OCI-LY7 (cell line): ENCODE measurements around the gene DEPP1. TPM values are rescaled to one million over a fixed set of nuclear protein-coding genes. Genes with fewer than 3 reads are reported as not detected.

ENCODE experiments used
- BruUV-seq: library from RNA; stranded (reverse); fragments of 400-500 nt; replicated peaks from 2 replicates; lab custom pipeline; 2021; lab: Mats Ljungman, UMichigan
- CTCF ChIA-PET: fragments of 300-600 bp; sonication (Branson Sonifier 250); formaldehyde crosslinking; loops from one replicate; lab custom pipeline; 2022; ENCODE audit warnings: antibody characterized with exemption; ENCODE audit not compliant: unreplicated experiment; lab: Charles Lee
- POLR2A ChIA-PET: fragments of 300-600 bp; sonication (Branson Sonifier 250); formaldehyde crosslinking; loops from one replicate; lab custom pipeline; 2022; ENCODE audit warnings: antibody characterized with exemption; lab: Charles Lee
- DNase-seq: peaks from one replicate; pipeline ENCODE4 v3.0.0-alpha.2; 2015; ENCODE audit warnings: low spot score
- H2AFZ ChIP-seq: fragments of 200-600 bp; sonication (generic), shearing (Covaris generic); 2 replicates; pipeline ENCODE4 v1.6.1; 2014; ENCODE audit warnings: mild to moderate bottlenecking, antibody characterized with exemption, low read length, moderate library complexity
- H3K27ac ChIP-seq: fragments of 200-600 bp; sonication (generic); 2 replicates; pipeline ENCODE4 v1.5.1; 2014; ENCODE audit warnings: mixed run types, low read depth, mild to moderate bottlenecking, moderate library complexity, low read length, inconsistent platforms; ENCODE audit not compliant: poor library complexity, severe bottlenecking
- H3K36me3 ChIP-seq: fragments of 200-600 bp; sonication (generic); 2 replicates; pipeline ENCODE4 v1.6.1; 2014; ENCODE audit warnings: mild to moderate bottlenecking, antibody characterized with exemption, low read length, moderate library complexity, mixed read lengths; ENCODE audit not compliant: insufficient read depth
- H3K4me1 ChIP-seq: fragments of 200-600 bp; sonication (generic); 2 replicates; pipeline ENCODE4 v1.5.1; 2014; ENCODE audit warnings: mild to moderate bottlenecking, low read length; ENCODE audit not compliant: insufficient read depth, poor library complexity, severe bottlenecking
- H3K4me2 ChIP-seq: fragments of 200-600 bp; sonication (generic); 2 replicates; pipeline ENCODE4 v1.6.1; 2014; ENCODE audit warnings: mild to moderate bottlenecking, low read length
- H3K4me3 ChIP-seq: fragments of 200-600 bp; sonication (generic); 2 replicates; pipeline ENCODE4 v1.5.1; 2014; ENCODE audit warnings: mild to moderate bottlenecking, low read depth, low read length; ENCODE audit not compliant: poor library complexity, severe bottlenecking
- H3K79me2 ChIP-seq: fragments of 200-600 bp; sonication (generic); 2 replicates; pipeline ENCODE4 v1.6.1; 2016; ENCODE audit warnings: low read depth, mild to moderate bottlenecking, low read length, moderate library complexity, mixed read lengths; ENCODE audit not compliant: insufficient read depth
- H3K9me2 ChIP-seq: fragments of 200-600 bp; sonication (generic); 2 replicates; pipeline ENCODE4 v1.6.1; 2016; ENCODE audit warnings: mild to moderate bottlenecking, low read length, mixed read lengths; ENCODE audit not compliant: insufficient read depth
- H3K9me3 ChIP-seq: fragments of 200-600 bp; sonication (generic); 2 replicates; pipeline ENCODE4 v1.6.1; 2014; ENCODE audit warnings: mild to moderate bottlenecking, mixed run types, low read length, mixed read lengths
- H4K20me1 ChIP-seq: fragments of 200-600 bp; sonication (generic); 2 replicates; pipeline ENCODE4 v1.6.1; 2014; ENCODE audit warnings: mild to moderate bottlenecking, antibody characterized with exemption, low read length, moderate library complexity, mixed read lengths; ENCODE audit not compliant: insufficient read depth
- EZH2phosphoT487 ChIP-seq: fragments of 200-600 bp; sonication (generic); IDR thresholded peaks from 2 replicates; pipeline ENCODE4 v1.6.1; 2018; ENCODE audit warnings: low read depth, borderline replicate concordance, mild to moderate bottlenecking, mixed run types, antibody characterized with exemption, low read length, moderate library complexity, mixed read lengths
- intact Hi-C: fragments of 100-400 bp; cut with micrococcal nuclease; formaldehyde crosslinking; loops from one replicate; pipeline ENCODE4 v1.10.0; 2022; ENCODE audit not compliant: unreplicated experiment
- total RNA-seq, 2 experiments: library from RNA; depleted of rRNA in 1 of 2; stranded (reverse); fragments of >200 nt in 1 of 2; shearing (Covaris generic) in 1 of 2; gene quantifications; 2 replicates each; pipeline ENCODE4 v1.2.3, GENCODE V29; 2014 to 2022
- TF ChIP-seq, protein P1 (sequence below): fragments of 200-600 bp; sonication (generic); conservative IDR thresholded peaks from 2 replicates; pipeline ENCODE4 v1.5.1; 2014; ENCODE audit warnings: mild to moderate bottlenecking, antibody characterized with exemption, low read length, moderate library complexity, mixed read lengths

Gene DEPP1
- total RNA-seq, 2 experiments from 2014 or later: 0.09 TPM; not detected in 1

- H3K4me3 ChIP-seq: peak overlapping the region; percentile 24
- H3K9me3 ChIP-seq: no peaks in the 10 kb centered on the region
- intact Hi-C loops: no loop called here
- no peaks in the 10 kb centered on the region for H3K36me3 ChIP-seq
- H3K4me2 ChIP-seq: peak overlapping the region; percentile 49
- H3K79me2 ChIP-seq: no peaks in the 10 kb centered on the region
- peak overlapping the region; percentile 88 for H2AFZ ChIP-seq
- no peaks in the 10 kb centered on the region for H4K20me1 ChIP-seq
- peaks cover 65% of the 10 kb centered on the region for H3K4me1 ChIP-seq
- DNase-seq: no peak
- no TSS peak for BruUV-seq
- POLR2A ChIA-PET: interaction anchor here (0.9 to 1.1 kb wide), 2 partner anchors 34 to 37 kb away, joined by 3 read pairs; no protein-coding TSS in a partner anchor
- TF ChIP-seq, protein P1, sequence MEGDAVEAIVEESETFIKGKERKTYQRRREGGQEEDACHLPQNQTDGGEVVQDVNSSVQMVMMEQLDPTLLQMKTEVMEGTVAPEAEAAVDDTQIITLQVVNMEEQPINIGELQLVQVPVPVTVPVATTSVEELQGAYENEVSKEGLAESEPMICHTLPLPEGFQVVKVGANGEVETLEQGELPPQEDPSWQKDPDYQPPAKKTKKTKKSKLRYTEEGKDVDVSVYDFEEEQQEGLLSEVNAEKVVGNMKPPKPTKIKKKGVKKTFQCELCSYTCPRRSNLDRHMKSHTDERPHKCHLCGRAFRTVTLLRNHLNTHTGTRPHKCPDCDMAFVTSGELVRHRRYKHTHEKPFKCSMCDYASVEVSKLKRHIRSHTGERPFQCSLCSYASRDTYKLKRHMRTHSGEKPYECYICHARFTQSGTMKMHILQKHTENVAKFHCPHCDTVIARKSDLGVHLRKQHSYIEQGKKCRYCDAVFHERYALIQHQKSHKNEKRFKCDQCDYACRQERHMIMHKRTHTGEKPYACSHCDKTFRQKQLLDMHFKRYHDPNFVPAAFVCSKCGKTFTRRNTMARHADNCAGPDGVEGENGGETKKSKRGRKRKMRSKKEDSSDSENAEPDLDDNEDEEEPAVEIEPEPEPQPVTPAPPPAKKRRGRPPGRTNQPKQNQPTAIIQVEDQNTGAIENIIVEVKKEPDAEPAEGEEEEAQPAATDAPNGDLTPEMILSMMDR: no peak
- no peak for TF ChIP-seq EZH2phosphoT487
- no peak overlapping the region for H3K27ac ChIP-seq
- H3K9me2 ChIP-seq: no peaks in the 10 kb centered on the region
- CTCF ChIA-PET: no interaction called here
Observed at GRCh38 chr10:44966129-44966815, 12.3 kb downstream of the DEPP1 start.

- Histone ChIP-seq H3K4me2 (peak overlapping the region; percentile 49), H3K4me3 (no peak overlapping the region), H4K20me1 (no peaks in the 10 kb centered on the region), H3K9me3 (no peaks in the 10 kb centered on the region), H3K9me2 (no peaks in the 10 kb centered on the region), H2AFZ (peak overlapping the region; percentile 88), H3K27ac (no peak overlapping the region), H3K79me2 (no peaks in the 10 kb centered on the region), H3K36me3 (no peaks in the 10 kb centered on the region), H3K4me1 (peaks cover 71% of the 10 kb centered on the region)
- ChIA-PET POLR2A (interaction anchor here (0.6 to 1.2 kb wide), 4 partner anchors 33 to 1505 kb away, joined by 3 read pairs; no protein-coding TSS in a partner anchor), CTCF (interaction anchor here (0.6 kb wide), 1 partner anchor 31 kb away, joined by 3 read pairs; no protein-coding TSS in a partner anchor)
- TF ChIP-seq, protein P1: no peak; the same call in 1 of the 2 replicates
- TF ChIP-seq EZH2phosphoT487: no peak
- intact Hi-C loops: no loop called here
- DNase-seq: no peak
- BruUV-seq: no TSS peak
Observed at GRCh38 chr10:44965651-44966097, 12.9 kb downstream of the DEPP1 start.
